HepG2 (cell line): ENCODE results near the gene CFAP100. TPM values are rescaled to one million over a fixed set of nuclear protein-coding genes. Genes with fewer than 3 reads are reported as not detected.

Experiments
- FOXP4 ChIP-seq: sonication (generic); formaldehyde crosslinking; IDR thresholded peaks from 2 replicates; pipeline ENCODE4 v1.4.0; 2020; ENCODE audit warnings: missing genetic modification reagents
- MAF1 ChIP-seq: sonication (generic); formaldehyde crosslinking; IDR thresholded peaks from 2 replicates; pipeline ENCODE4 v1.5.0; 2020; ENCODE audit warnings: missing genetic modification reagents, borderline replicate concordance
- PAX8 ChIP-seq: sonication (generic); formaldehyde crosslinking; IDR thresholded peaks from 2 replicates; pipeline ENCODE4 v1.8.0; 2022; ENCODE audit warnings: mild to moderate bottlenecking, missing genetic modification reagents, borderline replicate concordance
- REST ChIP-seq, 2 experiments: IDR thresholded peaks; 2 replicates each; pipeline ENCODE4 v1.6.1; 2011 to 2012; ENCODE audit warnings: low read length in 2 of 2, borderline replicate concordance in 1 of 2, low read depth in 1 of 2, mild to moderate bottlenecking in 1 of 2, moderate library complexity in 1 of 2
- ZHX2 ChIP-seq, 2 experiments: sonication (generic) in 1 of 2; formaldehyde crosslinking in 1 of 2; IDR thresholded peaks; 2 replicates each; pipeline versions ENCODE4 v1.6.1 to v1.9.0; 2014 to 2022; ENCODE audit warnings: antibody characterized with exemption in 1 of 2, borderline replicate concordance in 1 of 2, inconsistent platforms in 1 of 2, low read depth in 1 of 2, missing genetic modification reagents in 1 of 2
- ZNF646 ChIP-seq: sonication (generic); formaldehyde crosslinking; IDR thresholded peaks from 2 replicates; pipeline ENCODE4 v1.9.0; 2021; ENCODE audit warnings: mild to moderate bottlenecking, missing genetic modification reagents
- polyA plus RNA-seq, 8 experiments: library from polyadenylated mRNA; depleted of rRNA in 3 of 8; stranded (reverse) in 7 of 8; unstranded in 1 of 8; fragments of >200 nt; fragmentation: Illumina TruSeq in 4 of 8; extraction: Trizol in 4 of 8; gene quantifications; 2 replicates each; pipeline versions ENCODE4 v1.2.1 to v1.2.3, GENCODE V29; 2011 to 2016; ENCODE audit warnings: low read depth in 4 of 8, missing spikeins in 1 of 8, mixed read lengths in 1 of 8; ENCODE audit not compliant: insufficient read depth in 1 of 8
- total RNA-seq, 5 experiments: library from RNA; depleted of rRNA; stranded (reverse); fragments of >200 nt; fragmentation: Illumina TruSeq; extraction: Trizol; gene quantifications; 2 replicates each; pipeline ENCODE4 v1.2.3, GENCODE V29; 2016; ENCODE audit warnings: low read depth in 1 of 5

The CFAP100 gene
- total and polyA plus RNA-seq, 2 of the 13 experiments (the other 11 are each of a cell fraction or from before 2014, with no cell fraction given): 0.32 TPM; not detected in 1

- TF ChIP-seq ZHX2 (IDR thresholded peaks at IDR 0.05; ENCODE audit: low read depth) (no peak), ZHX2 (CRISPR knock-in tag; IDR thresholded peaks at IDR 0.05; ENCODE audit: borderline replicate concordance) (no peak), MAF1 (CRISPR knock-in tag) (no peak), ZNF646 (no peak), REST (IDR thresholded peaks at IDR 0.05; ENCODE audit: borderline replicate concordance in 1 of 2, low read depth in 1 of 2, low read length in 2 of 2) (no peak), FOXP4 (CRISPR knock-in tag) (no peak), PAX8 (CRISPR knock-in tag) (no peak)
Observed at GRCh38 chr3:126373682-126374601, 20.8 kb upstream of the CFAP100 start (continued).
